ENCODE results near the gene STRN3.

DNA sequence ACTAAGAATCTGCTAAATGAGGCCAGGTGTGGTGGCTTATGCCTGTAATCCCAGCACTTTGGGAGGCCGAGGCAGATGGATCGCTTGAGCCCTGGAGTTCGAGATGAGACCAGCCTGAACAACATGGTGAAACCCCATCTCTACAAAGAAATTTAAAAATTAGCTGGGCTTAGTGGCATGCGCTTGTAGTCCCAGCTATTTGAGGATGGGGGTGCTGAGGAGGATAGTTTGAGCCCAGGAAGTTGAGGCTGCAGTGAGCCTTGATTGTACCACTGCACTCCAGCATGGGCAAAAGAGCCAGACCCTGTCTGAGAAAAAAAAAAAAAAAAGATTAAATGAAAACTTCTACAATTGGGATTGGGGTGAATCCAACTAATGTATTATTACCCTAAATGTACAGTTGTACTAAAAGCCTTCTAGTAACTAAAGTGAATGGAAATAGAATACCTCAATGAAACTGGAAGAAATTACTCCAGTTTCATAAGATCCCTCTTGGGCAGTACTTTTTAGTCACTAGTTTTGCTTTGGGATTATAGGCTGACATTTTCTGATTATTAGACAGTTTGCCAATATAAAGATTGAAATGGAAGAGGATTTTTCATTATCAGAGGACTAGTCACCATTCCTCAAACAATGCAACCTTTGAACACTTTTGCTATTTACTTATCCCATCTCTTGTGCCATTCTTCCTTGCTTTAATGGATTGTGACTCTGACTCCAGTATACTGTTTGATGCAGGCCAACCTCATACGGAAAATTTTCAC is 137.5 kb downstream of the STRN3 start:
- no peak for TF ChIP-seq POLR2A (IDR thresholded peaks at IDR 0.05)
- TF ChIP-seq, protein P1, sequence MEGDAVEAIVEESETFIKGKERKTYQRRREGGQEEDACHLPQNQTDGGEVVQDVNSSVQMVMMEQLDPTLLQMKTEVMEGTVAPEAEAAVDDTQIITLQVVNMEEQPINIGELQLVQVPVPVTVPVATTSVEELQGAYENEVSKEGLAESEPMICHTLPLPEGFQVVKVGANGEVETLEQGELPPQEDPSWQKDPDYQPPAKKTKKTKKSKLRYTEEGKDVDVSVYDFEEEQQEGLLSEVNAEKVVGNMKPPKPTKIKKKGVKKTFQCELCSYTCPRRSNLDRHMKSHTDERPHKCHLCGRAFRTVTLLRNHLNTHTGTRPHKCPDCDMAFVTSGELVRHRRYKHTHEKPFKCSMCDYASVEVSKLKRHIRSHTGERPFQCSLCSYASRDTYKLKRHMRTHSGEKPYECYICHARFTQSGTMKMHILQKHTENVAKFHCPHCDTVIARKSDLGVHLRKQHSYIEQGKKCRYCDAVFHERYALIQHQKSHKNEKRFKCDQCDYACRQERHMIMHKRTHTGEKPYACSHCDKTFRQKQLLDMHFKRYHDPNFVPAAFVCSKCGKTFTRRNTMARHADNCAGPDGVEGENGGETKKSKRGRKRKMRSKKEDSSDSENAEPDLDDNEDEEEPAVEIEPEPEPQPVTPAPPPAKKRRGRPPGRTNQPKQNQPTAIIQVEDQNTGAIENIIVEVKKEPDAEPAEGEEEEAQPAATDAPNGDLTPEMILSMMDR (IDR thresholded peaks at IDR 0.05), result no peak
